HUDEP-2 (cell line): Measurements from ENCODE around the gene SLC9A8.

Source experiments
- DNase-seq, 76 experiments: peaks; one replicate each; lab custom pipeline; 2025; ENCODE audit not compliant: unreplicated experiment in 76 of 76; lab: John Stamatoyannopoulos, UW

SLC9A8 gene

DNA sequence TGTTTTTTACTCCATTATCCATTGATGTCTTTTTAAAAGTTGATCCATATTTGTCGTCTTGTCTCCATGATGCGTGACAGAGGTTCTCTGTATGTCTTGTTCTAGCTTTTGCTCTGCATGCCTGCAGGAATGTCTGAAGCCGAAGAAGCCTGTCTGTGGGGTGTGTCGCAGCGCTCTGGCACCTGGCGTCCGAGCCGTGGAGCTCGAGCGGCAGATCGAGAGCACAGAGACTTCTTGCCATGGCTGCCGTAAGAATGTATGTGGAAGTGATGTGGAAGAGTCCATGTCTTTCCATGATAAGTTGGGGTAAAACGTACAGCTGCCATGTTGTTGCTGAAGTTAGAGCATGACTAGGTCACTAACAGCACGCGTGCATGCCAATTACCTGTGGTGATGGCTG lies 128.8 kb downstream of the SLC9A8 start:
- DNase-seq = no peak
